IPS-11a (cell line): Measurements from ENCODE around the gene PHPT1.
A peak's percentile ranks its signal among the peaks of the same experiment; 100 is the strongest.
"Not testable (repeated sequence)": the region's sequence is repeated elsewhere in the genome, so short reads cannot be mapped to it uniquely, and the experiment has no call there.

Source experiments
- H3K4me3 ChIP-seq: one replicate; pipeline ENCODE4 v1.5.1; 2013; ENCODE audit warnings: low read depth, low read length, control low read depth

The PHPT1 gene

GRCh38 chr9:136858452-136858843 is 9.2 kb downstream of the PHPT1 start:
- H3K4me3 ChIP-seq = no peak overlapping the region

DNA sequence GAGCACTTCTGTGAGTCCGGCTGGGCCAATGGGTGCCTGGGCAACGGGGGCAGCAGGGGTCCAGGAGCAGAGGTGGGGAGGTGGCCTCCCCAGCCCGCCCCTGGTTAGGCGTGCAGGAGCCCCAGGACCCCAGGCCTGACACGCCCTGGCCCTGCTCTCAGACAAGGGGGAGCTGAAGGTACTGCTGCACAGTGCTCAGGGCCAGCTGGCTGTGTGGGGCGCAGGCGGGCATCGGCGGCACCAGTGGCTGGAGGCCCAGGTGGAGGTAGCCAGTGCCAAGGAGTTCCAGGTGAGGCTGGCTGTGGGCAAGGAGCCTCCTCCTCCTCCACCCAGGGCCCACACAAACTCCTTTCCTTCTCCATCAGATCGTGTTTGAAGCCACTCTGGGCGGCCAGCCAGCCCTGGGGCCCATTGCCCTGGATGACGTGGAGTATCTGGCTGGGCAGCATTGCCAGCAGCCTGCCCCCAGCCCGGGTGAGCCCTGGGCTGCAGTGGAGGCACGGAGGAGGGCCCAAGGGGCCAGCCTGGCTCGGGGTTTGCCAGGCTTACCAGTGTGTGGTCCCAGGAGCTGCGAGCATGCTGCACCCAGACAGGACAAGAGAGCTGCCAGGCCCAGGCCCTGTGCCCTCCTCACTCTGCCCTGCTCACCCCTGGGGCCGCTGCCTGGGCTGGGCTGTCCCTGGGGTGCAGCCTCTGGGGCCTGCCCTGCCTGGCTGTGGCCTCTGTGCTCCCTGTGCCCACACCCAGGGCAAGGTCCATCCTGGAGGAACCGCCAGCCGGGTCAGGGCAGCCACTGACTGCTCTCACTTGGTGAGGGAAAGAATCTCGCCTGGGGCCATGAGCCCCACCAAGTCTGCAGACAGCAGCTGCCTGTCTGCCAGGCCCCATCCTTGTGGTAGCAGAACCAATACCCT is 9.9 kb downstream of the PHPT1 start:
- H3K4me3 ChIP-seq = no peak overlapping the region

- H3K4me3 ChIP-seq = no peak overlapping the region
Measured at GRCh38 chr9:136860529-136860928, 11.3 kb downstream of the PHPT1 start.

DNA sequence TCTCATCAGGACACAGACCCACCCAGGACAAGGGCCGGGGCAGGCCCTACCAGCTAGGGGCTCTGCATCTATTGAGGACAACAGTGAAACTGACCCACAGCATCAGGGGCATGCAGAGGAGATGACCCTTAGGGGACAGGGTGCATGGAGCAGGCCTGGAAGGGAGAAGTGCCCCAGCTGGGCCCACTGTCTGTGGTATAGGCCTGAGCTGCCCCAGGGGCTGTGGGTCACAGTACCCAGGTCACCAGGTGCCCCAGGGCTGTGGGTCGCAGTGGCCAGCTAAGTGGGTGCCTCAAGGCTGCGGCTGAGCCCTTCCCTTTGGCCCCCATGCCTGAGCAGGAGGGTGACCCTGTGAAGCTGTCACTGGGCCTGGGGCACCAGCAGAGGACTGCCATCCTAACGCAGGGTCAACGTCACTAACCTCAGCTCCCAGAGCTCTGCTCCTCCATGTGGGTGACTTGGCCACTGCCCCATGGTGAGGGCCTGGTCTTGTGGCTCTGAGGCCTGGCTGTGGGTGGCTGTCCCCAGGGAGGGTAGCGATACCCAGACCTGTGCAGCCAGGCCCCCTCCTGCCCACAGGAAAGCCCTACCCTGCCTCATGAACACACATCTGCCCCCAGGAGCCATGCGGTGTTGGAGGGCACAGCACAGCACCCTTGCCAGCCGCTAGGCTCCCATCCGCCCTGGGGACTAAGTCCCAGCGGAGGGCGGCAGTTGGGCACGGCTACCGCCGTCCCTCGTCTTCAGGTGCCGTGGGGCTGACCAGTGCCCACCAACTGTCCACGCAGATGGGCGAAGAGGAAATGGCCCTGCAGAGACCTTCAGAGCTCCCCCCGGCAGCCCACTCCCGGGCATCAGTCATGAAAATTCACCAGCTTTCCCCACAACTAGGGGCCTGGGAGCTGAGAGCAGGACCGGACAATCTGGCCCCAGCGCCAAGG is 12.0 kb downstream of the PHPT1 start:
- H3K4me3 ChIP-seq = no peak overlapping the region

DNA sequence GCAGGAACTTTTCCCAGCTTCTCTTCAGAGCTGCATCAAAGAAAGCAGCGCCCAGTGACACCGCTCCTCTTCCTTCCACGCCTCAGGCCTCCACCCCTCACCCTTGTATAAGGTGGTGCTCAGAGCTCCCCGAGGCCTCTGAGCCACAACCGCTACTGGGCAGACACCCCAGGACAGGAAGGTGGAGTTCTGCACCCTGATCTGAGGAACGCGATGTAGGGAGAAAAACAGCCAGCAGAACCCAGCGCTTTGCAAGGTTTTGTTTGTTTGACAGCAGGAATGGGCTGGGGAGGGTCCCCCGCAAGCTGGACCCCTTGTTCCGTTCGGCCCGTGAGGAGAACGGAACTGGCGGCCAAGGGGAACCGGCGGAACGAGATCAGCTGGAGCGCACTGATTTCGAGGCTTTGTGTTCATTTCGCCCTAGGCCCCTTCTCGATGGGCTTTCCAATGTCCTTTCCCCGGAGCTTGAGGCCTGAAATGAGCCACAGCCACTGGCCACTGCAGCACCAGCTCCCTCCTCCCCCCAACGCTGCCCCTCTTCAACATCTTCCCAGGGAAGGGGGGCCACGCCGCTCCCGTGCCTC is 12.8 kb downstream of the PHPT1 start:
- H3K4me3 ChIP-seq = no peak overlapping the region

GRCh38 chr9:136862849-136863622 is 13.8 kb downstream of the PHPT1 start:
- H3K4me3 ChIP-seq = no peak overlapping the region

- no peak overlapping the region for H3K4me3 ChIP-seq
Measured at GRCh38 chr9:136863623-136864273, 14.5 kb downstream of the PHPT1 start.

- H3K4me3 ChIP-seq = peak overlapping the region; percentile 50
Measured at GRCh38 chr9:136865041-136865767, 16.0 kb downstream of the PHPT1 start.

GRCh38 chr9:136865768-136866103 is 16.5 kb downstream of the PHPT1 start:
- peak overlapping the region; percentile 72 for H3K4me3 ChIP-seq

GRCh38 chr9:136866898-136867421 is 17.8 kb downstream of the PHPT1 start:
- not testable (repeated sequence) for H3K4me3 ChIP-seq

DNA sequence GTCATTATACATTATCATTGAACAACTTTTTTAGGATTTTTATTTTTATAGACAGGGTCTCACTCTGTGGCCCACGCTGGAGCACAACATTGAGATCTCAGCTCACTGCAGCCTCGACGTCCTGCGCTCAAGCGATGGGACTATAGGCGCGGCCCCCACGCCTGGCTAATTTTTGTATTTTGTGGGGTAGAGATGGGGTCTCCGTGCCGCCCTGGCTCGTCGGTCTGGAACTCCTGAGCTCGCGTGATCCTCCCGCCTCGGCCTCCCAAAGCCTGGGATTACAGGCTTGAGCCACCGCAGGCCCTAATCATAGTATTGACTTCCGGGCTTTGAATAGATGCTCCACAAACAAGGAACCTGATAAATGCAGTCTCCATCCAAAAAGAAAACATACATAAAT is 18.3 kb downstream of the PHPT1 start:
- H3K4me3 ChIP-seq = no peak overlapping the region

- no peak overlapping the region for H3K4me3 ChIP-seq
Measured at GRCh38 chr9:136867917-136868316, 18.7 kb downstream of the PHPT1 start.

DNA sequence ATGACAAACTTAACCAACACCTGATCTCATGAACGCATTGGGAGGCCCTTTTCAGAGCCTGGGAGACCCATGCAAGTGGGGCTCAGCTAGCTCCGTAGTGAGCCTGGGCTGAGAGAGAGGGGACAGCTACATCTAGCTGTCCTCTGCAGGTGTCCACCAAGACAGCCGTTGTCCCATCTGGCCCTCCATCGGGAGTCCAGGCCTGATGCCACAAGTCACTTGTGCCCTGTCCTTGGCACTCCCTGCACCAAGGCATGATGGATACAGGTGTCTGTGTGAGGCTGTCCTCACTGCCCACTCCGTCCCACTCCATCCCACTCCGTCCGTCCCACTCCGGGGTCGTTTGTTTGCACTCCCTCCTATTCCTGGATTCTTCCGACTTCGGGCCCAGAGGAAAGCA is 19.4 kb downstream of the PHPT1 start:
- H3K4me3 ChIP-seq = no peak overlapping the region

DNA sequence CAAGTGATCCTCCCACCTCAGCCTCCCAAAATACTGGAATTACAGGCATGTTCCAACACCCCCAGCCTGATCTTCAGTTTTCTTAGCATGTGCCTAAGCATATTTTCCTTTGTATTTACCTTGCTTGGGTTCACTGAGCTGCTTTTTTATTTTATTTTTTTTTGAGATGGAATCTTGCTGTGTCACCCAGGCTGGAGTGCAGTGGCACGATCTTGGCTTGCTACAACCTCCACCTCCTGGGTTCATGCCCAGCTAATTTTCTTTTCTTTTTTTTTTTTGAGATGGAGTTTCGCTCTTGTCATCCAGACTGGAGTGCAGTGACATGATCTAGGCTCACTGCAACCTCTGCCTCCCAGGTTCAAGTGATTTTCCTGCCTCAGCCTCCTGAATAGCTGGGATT is 20.4 kb downstream of the PHPT1 start:
- H3K4me3 ChIP-seq = not testable (repeated sequence)

- H3K4me3 ChIP-seq = no peak overlapping the region
Measured at GRCh38 chr9:136875155-136875554, 25.9 kb downstream of the PHPT1 start.

GRCh38 chr9:136876476-136876875 is 27.3 kb downstream of the PHPT1 start:
- H3K4me3 ChIP-seq = no peak overlapping the region

- no peak overlapping the region for H3K4me3 ChIP-seq
Measured at GRCh38 chr9:136880651-136881050, 31.4 kb downstream of the PHPT1 start.

GRCh38 chr9:136881691-136882108 is 32.5 kb downstream of the PHPT1 start:
- no peak overlapping the region for H3K4me3 ChIP-seq
